IMR-90 (cell line): ENCODE measurements around the gene CHGA. TPM values are rescaled to one million over a fixed set of nuclear protein-coding genes. Genes with fewer than 3 reads are reported as not detected.

Experiments
- ATAC-seq: fragments of 200-7000 bp; cut with Tn5 transposase; 2 replicates; pipeline ENCODE4 v1.9.1; 2020; ENCODE audit warnings: low read depth, mild to moderate bottlenecking, moderate library complexity
- BruUV-seq: library from RNA; stranded (reverse); fragments of 400-500 nt; replicated peaks from 2 replicates; lab custom pipeline; 2021; lab: Mats Ljungman, UMichigan
- CTCF ChIA-PET: fragments of 300-600 bp; formaldehyde crosslinking; extraction: SDS; loops from one replicate; lab custom pipeline; 2021; ENCODE audit warnings: antibody characterized with exemption; lab: Yijun Ruan, JAX
- POLR2A ChIA-PET: fragments of 300-600 bp; sonication (Branson Sonifier 250); formaldehyde crosslinking; loops from one replicate; lab custom pipeline; 2022; ENCODE audit warnings: antibody characterized with exemption; ENCODE audit not compliant: unreplicated experiment; lab: Charles Lee
- DNase-seq: peaks from one replicate; pipeline ENCODE4 v3.0.0; 2013
- H2AFZ ChIP-seq: replicated peaks from 2 replicates; pipeline ENCODE3; 2013; ENCODE audit warnings: low read length, mild to moderate bottlenecking; ENCODE audit not compliant: poor library complexity
- H2AK5ac ChIP-seq: 2 replicates; pipeline ENCODE4 v1.6.1; 2013; ENCODE audit warnings: low read depth, low read length, inconsistent platforms
- H2AK9ac ChIP-seq: replicated peaks from 2 replicates; pipeline ENCODE3; 2013; ENCODE audit warnings: mild to moderate bottlenecking, low read depth, low read length, moderate library complexity; ENCODE audit not compliant: poor library complexity
- H2BK120ac ChIP-seq: 2 replicates; pipeline ENCODE4 v1.6.1; 2013; ENCODE audit warnings: low read depth, low read length, inconsistent platforms
- H2BK15ac ChIP-seq: 3 replicates; pipeline ENCODE4 v1.6.1; 2013; ENCODE audit warnings: low read depth, low read length, inconsistent platforms
- H2BK20ac ChIP-seq: 2 replicates; pipeline ENCODE4 v1.6.1; 2013; ENCODE audit warnings: low read depth, mild to moderate bottlenecking, inconsistent platforms, low read length, moderate library complexity
- H2BK5ac ChIP-seq: 2 replicates; pipeline ENCODE4 v1.6.1; 2013; ENCODE audit warnings: mild to moderate bottlenecking, low read depth, low read length, inconsistent platforms; ENCODE audit not compliant: poor library complexity, severe bottlenecking
- H3K14ac ChIP-seq: replicated peaks from 2 replicates; pipeline ENCODE4 v1.6.1; 2013; ENCODE audit warnings: low read depth, low read length, inconsistent platforms
- H3K18ac ChIP-seq: 2 replicates; pipeline ENCODE4 v1.6.1; 2013; ENCODE audit warnings: low read depth, low read length, control low read depth
- H3K23ac ChIP-seq: 2 replicates; pipeline ENCODE4 v1.6.1; 2013; ENCODE audit warnings: low read depth, low read length, inconsistent platforms
- H3K27ac ChIP-seq: 2 replicates; pipeline ENCODE4 v1.5.1; 2013; ENCODE audit warnings: mild to moderate bottlenecking, control low read depth, low read length; ENCODE audit not compliant: insufficient read depth
- H3K27me3 ChIP-seq: 2 replicates; pipeline ENCODE4 v1.6.1; 2013; ENCODE audit warnings: low read length; ENCODE audit not compliant: control insufficient read depth, insufficient read depth
- H3K36me3 ChIP-seq: 2 replicates; pipeline ENCODE4 v1.6.1; 2013; ENCODE audit warnings: low read length, mixed read lengths; ENCODE audit not compliant: control insufficient read depth, insufficient read depth
- H3K4ac ChIP-seq: 2 replicates; pipeline ENCODE4 v1.6.1; 2013; ENCODE audit warnings: low read depth, low read length, inconsistent platforms
- H3K4me1 ChIP-seq: 2 replicates; pipeline ENCODE4 v1.6.1; 2013; ENCODE audit warnings: low read length, mixed read lengths; ENCODE audit not compliant: control insufficient read depth, insufficient read depth
- H3K4me2 ChIP-seq: 2 replicates; pipeline ENCODE4 v1.6.1; 2013; ENCODE audit warnings: low read depth, mild to moderate bottlenecking, control low read depth, low read length, moderate library complexity
- H3K4me3 ChIP-seq: 2 replicates; pipeline ENCODE4 v1.5.1; 2013; ENCODE audit warnings: low read depth, mild to moderate bottlenecking, control low read depth, low read length, moderate library complexity; ENCODE audit not compliant: insufficient read depth
- H3K56ac ChIP-seq: 2 replicates; pipeline ENCODE4 v1.6.1; 2013; ENCODE audit warnings: low read length, inconsistent platforms; ENCODE audit not compliant: insufficient read depth; ENCODE audit errors: extremely low read depth
- H3K79me1 ChIP-seq, 2 experiments: 2 replicates each; pipeline ENCODE4 v1.6.1; 2013; ENCODE audit warnings: low read length in 2 of 2, inconsistent platforms in 1 of 2, low read depth in 1 of 2
- H3K9ac ChIP-seq: 2 replicates; pipeline ENCODE4 v1.6.1; 2013; ENCODE audit warnings: low read depth, low read length, control low read depth
- H3K9me1 ChIP-seq: 2 replicates; pipeline ENCODE4 v1.6.1; 2013; ENCODE audit warnings: low read length, inconsistent platforms; ENCODE audit not compliant: insufficient read depth
- H3K9me3 ChIP-seq: 2 replicates; pipeline ENCODE4 v1.6.1; 2013; ENCODE audit warnings: low read length; ENCODE audit not compliant: control insufficient read depth, insufficient read depth
- H4K20me1 ChIP-seq: 2 replicates; pipeline ENCODE4 v1.6.1; 2013; ENCODE audit warnings: low read length, inconsistent platforms; ENCODE audit not compliant: insufficient read depth
- H4K5ac ChIP-seq: 2 replicates; pipeline ENCODE4 v1.6.1; 2013; ENCODE audit warnings: mild to moderate bottlenecking, low read depth, low read length, control low read depth
- H4K8ac ChIP-seq, 2 experiments: 2 replicates each; pipeline ENCODE4 v1.6.1; 2013; ENCODE audit warnings: low read depth in 2 of 2, low read length in 2 of 2, control low read depth in 1 of 2, inconsistent platforms in 1 of 2
- H4K91ac ChIP-seq: 2 replicates; pipeline ENCODE4 v1.6.1; 2013; ENCODE audit warnings: low read depth, low read length, inconsistent platforms; ENCODE audit not compliant: insufficient read depth
- BHLHE40 ChIP-seq: fragments of 150-350 bp; IDR thresholded peaks from 2 replicates; pipeline ENCODE4 v1.6.1; 2016; ENCODE audit warnings: mild to moderate bottlenecking, low read depth, low read length
- CEBPB ChIP-seq: IDR thresholded peaks from 2 replicates; pipeline ENCODE4 v1.6.1; 2012; ENCODE audit warnings: low read depth, low read length, improper control_type of control experiment
- CHD1 ChIP-seq: IDR thresholded peaks from 2 replicates; pipeline ENCODE4 v1.6.1; 2012; ENCODE audit warnings: low read depth, low read length, improper control_type of control experiment
- CTCF ChIP-seq: conservative IDR thresholded peaks from 2 replicates; pipeline ENCODE4 v1.5.1; 2012; ENCODE audit warnings: mild to moderate bottlenecking, low read depth, low read length, improper control_type of control experiment
- ELK1 ChIP-seq: fragments of 150-350 bp; IDR thresholded peaks from 2 replicates; pipeline ENCODE4 v1.6.1; 2016; ENCODE audit warnings: low read depth, mild to moderate bottlenecking, low read length, moderate library complexity, borderline replicate concordance
- FOS ChIP-seq: fragments of 150-350 bp; IDR thresholded peaks from 2 replicates; pipeline ENCODE4 v1.6.1; 2016; ENCODE audit warnings: low read depth, low read length
- MAFK ChIP-seq: IDR thresholded peaks from 2 replicates; pipeline ENCODE4 v1.6.1; 2012; ENCODE audit warnings: low read depth, low read length, improper control_type of control experiment
- MAZ ChIP-seq: IDR thresholded peaks from 2 replicates; pipeline ENCODE4 v1.6.1; 2012; ENCODE audit warnings: low read depth, mild to moderate bottlenecking, low read length, improper control_type of control experiment, moderate library complexity, borderline replicate concordance
- MXI1 ChIP-seq: IDR thresholded peaks from 2 replicates; pipeline ENCODE4 v1.6.1; 2012; ENCODE audit warnings: low read depth, mild to moderate bottlenecking, low read length, moderate library complexity, borderline replicate concordance
- NFE2L2 ChIP-seq: fragments of 150-350 bp; IDR thresholded peaks from 2 replicates; pipeline ENCODE4 v1.6.1; 2016; ENCODE audit warnings: low read depth, mild to moderate bottlenecking, low read length
- POLR2A ChIP-seq: IDR thresholded peaks from 2 replicates; pipeline ENCODE4 v1.6.1; 2012; ENCODE audit warnings: mild to moderate bottlenecking, low read depth, low read length
- RAD21 ChIP-seq: IDR thresholded peaks from 2 replicates; pipeline ENCODE4 v1.6.1; 2012; ENCODE audit warnings: low read length, improper control_type of control experiment
- RCOR1 ChIP-seq: IDR thresholded peaks from 2 replicates; pipeline ENCODE4 v1.6.1; 2012; ENCODE audit warnings: mild to moderate bottlenecking, low read length, improper control_type of control experiment; ENCODE audit not compliant: insufficient replicate concordance
- RFX5 ChIP-seq: IDR thresholded peaks from 2 replicates; pipeline ENCODE4 v1.8.0; 2012; ENCODE audit warnings: low read depth, mild to moderate bottlenecking, low read length, moderate library complexity
- SMC3 ChIP-seq: fragments of 150-350 bp; IDR thresholded peaks from 2 replicates; pipeline ENCODE4 v1.6.1; 2016; ENCODE audit warnings: low read depth, mild to moderate bottlenecking, antibody characterized with exemption, low read length, moderate library complexity
- USF2 ChIP-seq: fragments of 150-350 bp; IDR thresholded peaks from 2 replicates; pipeline ENCODE4 v1.6.1; 2017; ENCODE audit warnings: mild to moderate bottlenecking, antibody characterized with exemption, low read length, low read depth
- WGBS, 2 experiments: methylation state at CpG; one replicate each; pipeline versions ENCODE4 v1.1.5 to v1.1.7; 2013; ENCODE audit warnings: missing lambda C conversion rate in 2 of 2; ENCODE audit not compliant: insufficient read length in 1 of 2; ENCODE audit errors: extremely low coverage in 2 of 2; 5-methylcytosine and 5-hydroxymethylcytosine counted together
- dilution Hi-C: fragments of 300-500 bp; cut with HindIII; formaldehyde crosslinking; loops from one replicate; pipeline ENCODE4 v1.14.3; 2018; ENCODE audit warnings: low sequenced_read_pairs; ENCODE audit not compliant: unreplicated experiment
- in situ Hi-C: fragments of 300-500 bp; cut with MboI; formaldehyde crosslinking; loops from 3 replicates; pipeline ENCODE4 v1.14.3; 2019; ENCODE audit warnings: low sequenced_read_pairs, inconsistent platforms, mixed read lengths
- intact Hi-C: fragments of 100-400 bp; cut with micrococcal nuclease; formaldehyde crosslinking; loops from 2 replicates; pipeline ENCODE4 v1.10.0; 2022
- polyA plus RNA-seq, 3 experiments: library from polyadenylated mRNA; depleted of rRNA; stranded (reverse); fragments of >200 nt; gene quantifications; 2 replicates each; pipeline ENCODE4 v1.2.3, GENCODE V29; 2012; ENCODE audit warnings: low replicate concordance in 1 of 3
- total RNA-seq: library from RNA; depleted of rRNA; stranded (reverse); fragments of >200 nt; gene quantifications from 2 replicates; pipeline ENCODE4 v1.2.3, GENCODE V29; 2012

CHGA gene
- total and polyA plus RNA-seq, 2 of the 4 experiments (the other 2 are of a cell fraction), result not detected

GRCh38 chr14:92962831-92963095 is 39.8 kb downstream of the CHGA start:
- dilution Hi-C loops, result no loop called here

More at GRCh38 chr14:92962831-92963095, 39.8 kb downstream of the CHGA start:
- H3K56ac ChIP-seq, result no peak overlapping the region
- H2AFZ ChIP-seq, result no peak overlapping the region
- no peak overlapping the region for H3K18ac ChIP-seq
- H4K91ac ChIP-seq, result no peak overlapping the region
- no peak overlapping the region for H3K14ac ChIP-seq
- H2AK5ac ChIP-seq, result no peak overlapping the region
- WGBS, 2 experiments, result 90% methylated on average over 2 of the region's 11 CpGs; no CpG with 5 or more reads in 1 of the 2 experiments
- H2AK9ac ChIP-seq, result no peak overlapping the region
- no peak overlapping the region for H3K4me3 ChIP-seq
- no TSS peak for BruUV-seq
- no peak overlapping the region for H2BK120ac ChIP-seq
- no peak overlapping the region for H4K5ac ChIP-seq
- H3K9ac ChIP-seq, result no peak overlapping the region
- H3K79me1 ChIP-seq, result no peaks in the 10 kb centered on the region
- no peak overlapping the region for H2BK5ac ChIP-seq
- no peak overlapping the region for H4K8ac ChIP-seq
- no peaks in the 10 kb centered on the region for H4K20me1 ChIP-seq
- ATAC-seq, result no peak
- peaks cover 11% of the 10 kb centered on the region; the same call in 1 of the 2 replicates for H3K9me1 ChIP-seq
- no peaks in the 10 kb centered on the region for H3K9me3 ChIP-seq
- no peak overlapping the region for H2BK15ac ChIP-seq
- H3K27ac ChIP-seq, result no peak overlapping the region
- intact Hi-C loops, result no loop called here
- in situ Hi-C loops, result no loop called here
- H2BK20ac ChIP-seq, result no peak overlapping the region
- H3K36me3 ChIP-seq, result no peaks in the 10 kb centered on the region
- ChIA-PET CTCF (interaction anchor here (1.0 kb wide), 1 partner anchor 24 kb away, joined by 3 read pairs; no protein-coding TSS in a partner anchor), POLR2A (no interaction called here)
- H3K23ac ChIP-seq, result no peak overlapping the region
- no peaks in the 10 kb centered on the region for H3K27me3 ChIP-seq
- no peak for DNase-seq
- TF ChIP-seq SMC3 (no peak), BHLHE40 (no peak), MAFK (no peak), MAZ (no peak), CEBPB (no peak), POLR2A (no peak), CTCF (no peak), RCOR1 (no peak), CHD1 (no peak), RAD21 (no peak), RFX5 (no peak), ELK1 (no peak), FOS (no peak), MXI1 (no peak), NFE2L2 (no peak), USF2 (no peak)
- H3K4me2 ChIP-seq, result no peak overlapping the region
- 0 out of 2 replicates have a peak, but pooled peaks cover 1% of the 10 kb centered on the region for H3K4me1 ChIP-seq
- no peak overlapping the region for H3K4ac ChIP-seq
